Stimulated activated CD4-positive, alpha-beta T cell treated with anti-CD3 and anti-CD28 coated beads, Interleukin-15, amount 100 ng/mL, for 24 hours (primary cell): ENCODE measurements around the gene AKAP13.
A peak's percentile ranks its signal among the peaks of the same experiment; 100 is the strongest.

Experiments
- DNase-seq: peaks from one replicate; pipeline ENCODE4 v3.0.0-alpha.2; 2020

Gene AKAP13

GRCh38 chr15:85688711-85689110 is 308.3 kb downstream of the AKAP13 start:
- no peak for DNase-seq

DNA sequence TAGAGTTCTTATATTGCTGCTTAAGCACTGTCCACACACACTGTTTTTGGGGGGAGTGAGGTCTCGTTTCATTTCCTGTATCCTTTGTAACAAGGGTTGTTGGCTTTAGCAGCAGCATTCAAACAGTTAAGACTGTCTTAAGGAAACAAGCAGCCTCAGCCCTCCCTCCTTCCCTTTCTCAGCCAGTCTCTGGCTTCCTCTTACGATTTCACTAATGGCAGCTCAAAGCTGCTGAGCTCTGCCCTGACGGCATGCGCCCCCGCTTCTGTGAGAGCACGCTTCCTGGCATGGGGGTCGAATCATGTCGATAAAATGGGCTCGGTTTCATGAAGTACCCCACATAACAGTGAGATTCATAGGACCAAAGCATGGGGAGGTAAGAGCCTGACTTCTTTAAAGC is 309.3 kb downstream of the AKAP13 start:
- peak; percentile 59 for DNase-seq

- peak; percentile 67 for DNase-seq
Measured at GRCh38 chr15:85690561-85691231, 310.3 kb downstream of the AKAP13 start.

GRCh38 chr15:85691350-85692240 is 311.2 kb downstream of the AKAP13 start:
- DNase-seq = peak; percentile 41

DNA sequence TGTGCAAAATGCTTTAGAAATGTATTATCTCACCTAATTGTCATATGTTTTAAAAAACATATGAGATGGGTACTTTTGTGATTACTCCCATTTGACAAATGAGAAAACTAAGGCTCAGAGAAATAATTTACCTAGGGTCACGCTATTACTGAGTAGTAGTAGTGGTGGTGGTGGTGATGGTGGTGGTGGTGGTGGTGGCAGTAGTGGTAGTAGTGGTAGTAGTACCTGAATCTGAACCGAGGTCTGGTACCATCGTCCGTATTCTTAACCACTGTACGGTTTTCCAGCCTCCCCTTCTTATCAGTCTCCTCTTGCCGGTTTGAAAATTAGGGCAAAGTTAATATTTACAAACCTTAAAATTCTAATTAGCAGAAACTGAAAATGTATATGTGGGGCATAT is 311.9 kb downstream of the AKAP13 start:
- DNase-seq = no peak

- no peak for DNase-seq
Measured at GRCh38 chr15:85692873-85693272, 312.5 kb downstream of the AKAP13 start.

DNA sequence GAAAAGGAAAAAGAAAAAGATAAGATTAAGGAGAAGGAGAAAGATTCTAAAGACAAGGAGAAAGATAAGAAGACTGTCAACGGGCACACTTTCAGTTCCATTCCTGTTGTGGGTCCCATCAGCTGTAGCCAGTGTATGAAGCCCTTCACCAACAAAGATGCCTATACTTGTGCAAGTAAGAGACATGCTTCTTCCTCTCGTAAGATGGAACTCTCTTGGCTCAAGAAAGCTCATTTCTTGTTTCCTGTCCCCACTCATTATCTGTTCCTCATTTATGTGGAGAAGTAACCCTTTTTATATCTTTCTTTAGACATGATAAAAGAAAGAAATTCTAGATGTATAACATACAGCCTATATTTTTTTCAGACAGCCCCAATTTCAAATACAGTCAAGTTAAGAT is 312.9 kb downstream of the AKAP13 start:
- DNase-seq = no peak

GRCh38 chr15:85694091-85694490 is 313.7 kb downstream of the AKAP13 start:
- no peak for DNase-seq

DNA sequence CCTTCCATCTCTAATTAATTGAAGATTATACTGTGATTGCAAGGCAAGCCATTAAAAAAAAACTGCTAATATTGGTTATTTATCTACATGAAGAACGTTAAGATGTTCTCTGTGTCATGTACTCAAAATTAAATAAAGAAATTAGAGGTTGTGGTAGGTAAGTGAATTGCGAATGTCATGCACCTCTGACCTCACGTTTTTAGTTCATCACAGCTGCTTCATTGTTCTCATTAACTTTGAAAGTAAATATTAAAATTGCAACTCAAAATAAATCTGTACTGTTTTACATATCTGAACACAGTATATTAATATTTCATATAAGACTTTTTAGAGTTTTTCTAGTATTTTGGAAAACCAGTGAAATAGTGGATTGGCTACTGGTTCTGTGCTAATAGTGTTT is 320.4 kb downstream of the AKAP13 start:
- DNase-seq = no peak

DNA sequence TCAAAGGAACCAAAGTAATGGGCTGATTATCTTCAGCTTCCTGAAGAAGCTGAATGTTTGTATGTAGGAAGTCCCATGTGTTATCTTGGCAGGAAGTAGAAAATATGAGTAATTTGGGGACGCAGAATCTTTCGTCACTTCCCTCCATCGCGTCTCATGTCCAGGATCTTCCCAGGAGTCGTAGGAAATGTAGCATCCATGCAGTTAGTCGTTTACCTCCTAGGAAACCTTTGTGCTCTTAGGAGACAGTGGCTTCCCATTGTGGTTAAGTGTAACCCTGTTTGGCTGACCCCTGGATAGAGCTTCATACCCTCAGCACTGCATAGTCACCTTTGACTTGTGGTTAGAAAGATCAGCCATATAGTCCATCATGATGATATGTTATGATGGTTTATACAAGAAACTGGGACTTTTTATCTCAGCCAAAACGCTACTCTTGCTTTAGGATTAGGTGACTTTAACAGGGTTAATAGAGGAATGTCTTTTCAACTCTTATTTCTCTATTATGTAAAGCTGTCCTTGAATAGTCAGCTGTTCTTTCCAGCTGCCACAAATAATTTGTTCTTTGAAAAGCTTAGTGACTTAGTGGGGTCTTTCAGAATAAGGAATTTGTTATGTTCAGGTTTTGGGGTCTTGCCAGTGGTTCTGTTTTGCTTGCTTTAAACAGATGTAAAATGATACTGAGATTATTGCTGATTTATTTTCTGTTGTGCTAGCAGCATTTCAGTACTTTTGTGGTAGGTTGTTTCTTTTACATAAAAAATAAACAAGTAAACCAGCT is 322.1 kb downstream of the AKAP13 start:
- peak; percentile 35 for DNase-seq

DNA sequence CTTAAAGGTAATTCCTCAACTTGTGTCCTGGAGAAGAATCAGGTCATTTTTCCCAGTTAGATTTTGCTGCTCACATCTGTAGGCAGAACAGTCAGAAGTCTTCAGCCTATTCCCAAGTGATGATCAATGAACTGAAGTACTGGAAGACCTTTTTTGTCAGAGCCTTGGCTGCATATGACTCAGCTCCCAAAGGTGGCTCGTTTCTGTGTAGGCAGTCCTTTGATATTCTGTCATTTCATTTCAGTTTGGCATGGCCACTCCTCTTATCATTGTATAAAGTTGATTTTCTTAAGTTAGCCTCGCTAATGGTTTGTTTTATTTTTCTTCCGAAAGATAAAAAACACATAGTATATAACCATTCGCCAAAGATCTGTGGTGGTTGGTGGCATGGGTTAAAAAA is 323.7 kb downstream of the AKAP13 start:
- DNase-seq = peak; percentile 58

- DNase-seq = no peak
Measured at GRCh38 chr15:85704720-85705429, 324.5 kb downstream of the AKAP13 start.

GRCh38 chr15:85706779-85707518 is 326.5 kb downstream of the AKAP13 start:
- peak; percentile 57 for DNase-seq

DNA sequence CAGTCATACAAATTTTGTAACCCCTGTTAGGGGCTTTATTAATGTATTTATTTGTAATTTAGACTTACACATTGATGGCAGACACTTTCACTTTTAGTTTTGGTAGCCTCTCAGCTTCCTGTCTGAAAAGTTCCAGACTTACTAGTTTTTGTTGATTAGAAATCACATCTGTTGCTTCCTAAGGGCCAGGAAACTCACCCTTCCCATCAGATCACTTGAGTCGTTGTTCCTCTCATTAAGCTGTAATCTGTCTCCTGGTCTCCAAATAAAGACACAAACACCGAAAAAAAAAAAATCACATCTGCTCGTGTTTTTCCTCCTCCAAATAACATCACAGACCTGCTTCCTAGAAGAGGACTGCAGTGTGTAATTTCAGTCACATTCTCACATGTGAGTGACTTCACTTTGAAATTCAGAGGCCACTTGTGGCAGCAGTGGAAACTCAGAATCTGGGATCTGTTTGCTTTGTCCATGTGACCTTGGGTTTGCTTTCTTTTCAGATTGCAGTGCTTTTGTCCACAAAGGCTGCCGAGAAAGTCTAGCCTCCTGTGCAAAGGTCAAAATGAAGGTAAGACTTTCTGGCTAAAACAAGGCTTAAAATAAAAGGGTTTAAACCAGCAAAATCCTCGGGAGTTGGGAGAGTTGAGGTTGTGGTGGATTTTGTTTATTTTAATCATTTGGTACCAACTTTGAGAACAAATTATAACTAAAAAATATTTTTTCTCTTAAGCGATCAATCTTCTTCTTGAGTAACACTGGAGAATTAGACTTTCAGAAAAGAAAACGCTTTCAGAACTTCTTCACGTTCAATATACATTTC is 327.3 kb downstream of the AKAP13 start:
- DNase-seq = no peak

GRCh38 chr15:85708402-85708941 is 328.1 kb downstream of the AKAP13 start:
- no peak for DNase-seq

DNA sequence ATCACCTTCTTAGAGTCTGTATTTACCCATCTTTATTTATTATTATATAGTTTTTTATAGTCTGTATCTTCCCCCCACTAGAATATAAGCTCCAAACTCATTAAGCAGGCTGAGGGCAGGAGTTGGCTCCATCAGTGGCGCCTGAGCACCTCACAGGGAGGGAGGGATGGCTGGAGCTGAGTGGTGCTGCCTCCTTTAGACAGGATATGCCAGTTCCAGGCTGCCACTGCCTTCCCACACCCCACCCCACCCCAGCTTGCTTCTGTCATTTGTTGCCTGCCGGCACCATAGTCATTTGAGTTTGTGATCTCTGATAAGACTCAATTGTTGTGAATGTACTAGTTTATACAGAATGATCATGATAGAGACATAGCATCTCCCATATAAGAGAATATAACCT is 328.8 kb downstream of the AKAP13 start:
- no peak for DNase-seq

- DNase-seq = peak; percentile 62
Measured at GRCh38 chr15:85710340-85710842, 330.0 kb downstream of the AKAP13 start.

GRCh38 chr15:85711580-85712192 is 331.3 kb downstream of the AKAP13 start:
- DNase-seq = peak; percentile 47

DNA sequence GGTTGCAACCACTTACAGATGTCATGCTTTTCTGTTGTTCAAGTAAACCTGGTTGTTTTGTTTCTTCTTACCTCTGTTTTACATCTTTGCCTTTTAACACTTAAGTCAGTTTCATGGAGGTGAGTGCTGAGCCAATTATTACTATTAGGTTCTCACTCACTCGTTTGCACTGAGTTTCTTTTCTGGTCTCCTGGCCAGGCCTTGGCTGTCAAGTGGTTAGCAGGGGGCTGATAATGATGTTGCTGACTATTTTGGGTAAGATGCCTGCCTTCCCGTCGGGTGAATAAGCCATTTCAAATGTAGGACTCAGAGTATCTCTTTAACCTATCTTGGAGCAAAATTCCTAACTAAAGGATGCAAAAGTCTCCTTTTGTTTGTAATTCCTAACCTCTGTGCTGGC is 335.9 kb downstream of the AKAP13 start:
- DNase-seq = no peak

GRCh38 chr15:85717212-85717611 is 336.8 kb downstream of the AKAP13 start:
- DNase-seq = no peak
